BJ (cell line): ENCODE measurements around the gene ELAVL3. TPM values are rescaled to one million over a fixed set of nuclear protein-coding genes. Genes with fewer than 3 reads are reported as not detected.

Source experiments
- CTCF ChIA-PET: fragments of 350-600 bp; formaldehyde crosslinking; extraction: SDS; loops from one replicate; lab custom pipeline; 2021; ENCODE audit warnings: antibody characterized with exemption, inconsistent platforms; lab: Yijun Ruan, JAX
- POLR2A ChIA-PET: fragments of 300-600 bp; sonication (Branson Sonifier 250); formaldehyde crosslinking; extraction: SDS; loops from one replicate; lab custom pipeline; 2021; ENCODE audit warnings: antibody characterized with exemption; lab: Charles Lee
- DNase-seq: peaks from one replicate; pipeline ENCODE4 v3.0.0-alpha.2; 2011; ENCODE audit warnings: low read depth
- H3K27me3 ChIP-seq: 2 replicates; pipeline ENCODE4 v1.6.0; 2011; ENCODE audit warnings: low read length; ENCODE audit not compliant: control insufficient read depth, insufficient read depth
- H3K36me3 ChIP-seq: 2 replicates; pipeline ENCODE4 v1.5.1; 2011; ENCODE audit warnings: low read length; ENCODE audit not compliant: control insufficient read depth, insufficient read depth
- H3K4me3 ChIP-seq: 2 replicates; pipeline ENCODE4 v1.5.1; 2011; ENCODE audit warnings: low read depth, mild to moderate bottlenecking, control low read depth, low read length
- polyA plus RNA-seq: library from polyadenylated mRNA; depleted of rRNA; stranded (reverse); fragments of >200 nt; gene quantifications from 2 replicates; pipeline ENCODE4 v1.2.3, GENCODE V29; 2011
- TF ChIP-seq, protein P1 (sequence below): IDR thresholded peaks from 2 replicates; pipeline ENCODE4 v1.5.1; 2011; ENCODE audit warnings: low read depth, mild to moderate bottlenecking, control low read depth, inconsistent platforms, low read length, moderate library complexity; ENCODE audit not compliant: insufficient read depth

Gene ELAVL3
- polyA plus RNA-seq, 1 experiment: not detected

DNA sequence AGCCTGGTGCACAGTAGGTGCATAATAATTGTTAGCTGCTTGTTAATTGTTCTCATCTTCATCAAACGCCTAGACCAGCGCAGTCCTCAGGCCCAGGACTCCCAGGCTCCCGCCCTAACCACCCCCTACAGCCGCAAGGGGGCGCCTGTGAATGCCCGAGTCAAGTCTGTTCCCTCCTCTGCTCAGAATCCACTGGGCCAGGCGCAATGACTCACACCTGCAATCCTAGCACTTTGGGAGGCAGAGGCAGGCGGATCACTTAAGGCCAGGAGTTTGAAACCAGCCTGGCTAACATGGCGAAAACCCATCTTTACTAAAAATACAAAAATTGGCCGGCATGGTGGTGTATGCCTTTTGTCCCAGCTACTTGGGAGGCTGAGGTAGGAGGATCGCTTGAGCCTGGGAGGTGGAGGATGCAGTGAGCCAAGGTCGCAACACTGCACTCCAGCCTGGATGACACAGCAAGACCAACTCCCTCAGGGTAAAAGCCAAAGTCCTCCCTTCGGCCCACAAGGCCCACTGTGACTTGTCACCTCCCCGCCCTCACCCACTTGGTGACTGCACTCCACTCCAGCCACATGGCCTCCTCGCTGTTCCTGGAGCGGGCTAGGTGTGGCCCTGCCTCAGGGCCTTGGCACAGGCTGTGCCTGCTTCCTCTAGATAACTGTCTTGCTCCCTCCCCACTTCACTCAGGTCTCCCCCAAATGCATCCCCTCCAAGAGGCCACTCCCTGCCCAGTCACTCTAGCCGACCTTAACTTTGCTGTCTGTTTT is 15.7 kb upstream of the ELAVL3 start:
- POLR2A ChIA-PET: no interaction called here

DNA sequence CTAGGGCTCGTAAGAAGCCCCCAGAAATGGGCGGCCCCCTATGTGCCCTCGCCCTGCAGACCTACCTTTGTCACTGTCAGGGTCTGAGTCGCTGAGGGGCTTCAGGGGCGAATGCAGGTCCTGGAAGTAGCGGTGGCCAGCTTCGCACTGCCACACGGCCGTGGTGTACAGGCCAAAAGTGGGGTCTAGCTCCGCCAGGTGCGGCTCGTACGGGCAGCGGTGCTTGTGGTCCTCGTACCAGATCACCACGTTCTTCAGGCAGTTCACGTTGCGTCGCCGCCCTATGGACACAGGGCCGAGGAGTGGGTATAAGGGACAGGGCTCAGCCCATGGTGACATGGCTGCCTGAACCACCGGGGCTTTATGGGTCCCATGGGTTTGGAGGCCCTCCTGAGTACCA is 15.0 kb upstream of the ELAVL3 start:
- DNase-seq: no peak
- TF ChIP-seq, protein P1, sequence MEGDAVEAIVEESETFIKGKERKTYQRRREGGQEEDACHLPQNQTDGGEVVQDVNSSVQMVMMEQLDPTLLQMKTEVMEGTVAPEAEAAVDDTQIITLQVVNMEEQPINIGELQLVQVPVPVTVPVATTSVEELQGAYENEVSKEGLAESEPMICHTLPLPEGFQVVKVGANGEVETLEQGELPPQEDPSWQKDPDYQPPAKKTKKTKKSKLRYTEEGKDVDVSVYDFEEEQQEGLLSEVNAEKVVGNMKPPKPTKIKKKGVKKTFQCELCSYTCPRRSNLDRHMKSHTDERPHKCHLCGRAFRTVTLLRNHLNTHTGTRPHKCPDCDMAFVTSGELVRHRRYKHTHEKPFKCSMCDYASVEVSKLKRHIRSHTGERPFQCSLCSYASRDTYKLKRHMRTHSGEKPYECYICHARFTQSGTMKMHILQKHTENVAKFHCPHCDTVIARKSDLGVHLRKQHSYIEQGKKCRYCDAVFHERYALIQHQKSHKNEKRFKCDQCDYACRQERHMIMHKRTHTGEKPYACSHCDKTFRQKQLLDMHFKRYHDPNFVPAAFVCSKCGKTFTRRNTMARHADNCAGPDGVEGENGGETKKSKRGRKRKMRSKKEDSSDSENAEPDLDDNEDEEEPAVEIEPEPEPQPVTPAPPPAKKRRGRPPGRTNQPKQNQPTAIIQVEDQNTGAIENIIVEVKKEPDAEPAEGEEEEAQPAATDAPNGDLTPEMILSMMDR: no peak
- H3K36me3 ChIP-seq: peaks cover 6% of the 10 kb centered on the region
- POLR2A ChIA-PET: no interaction called here
- CTCF ChIA-PET: interaction anchor here (0.9 to 4.5 kb wide), 4 partner anchors 14 to 92 kb away, joined by 3 to 22 read pairs (median 5); partner anchors contain the start of genes ELAVL3 and ELOF1
- no peaks in the 10 kb centered on the region for H3K27me3 ChIP-seq
- H3K4me3 ChIP-seq: no peak overlapping the region

More for the DNA sequence above, 15.7 kb upstream of the ELAVL3 start:
- CTCF ChIA-PET: interaction anchor here (0.9 to 4.5 kb wide), 7 partner anchors 12 to 92 kb away, joined by 3 to 22 read pairs (median 4); partner anchors contain the start of genes CNN1 and ELAVL3
- Histone ChIP-seq H3K4me3 (no peak overlapping the region), H3K27me3 (no peaks in the 10 kb centered on the region), H3K36me3 (peaks cover 6% of the 10 kb centered on the region)
- DNase-seq: peak; percentile 24
- TF ChIP-seq, protein P1: peak; percentile 84

DNA sequence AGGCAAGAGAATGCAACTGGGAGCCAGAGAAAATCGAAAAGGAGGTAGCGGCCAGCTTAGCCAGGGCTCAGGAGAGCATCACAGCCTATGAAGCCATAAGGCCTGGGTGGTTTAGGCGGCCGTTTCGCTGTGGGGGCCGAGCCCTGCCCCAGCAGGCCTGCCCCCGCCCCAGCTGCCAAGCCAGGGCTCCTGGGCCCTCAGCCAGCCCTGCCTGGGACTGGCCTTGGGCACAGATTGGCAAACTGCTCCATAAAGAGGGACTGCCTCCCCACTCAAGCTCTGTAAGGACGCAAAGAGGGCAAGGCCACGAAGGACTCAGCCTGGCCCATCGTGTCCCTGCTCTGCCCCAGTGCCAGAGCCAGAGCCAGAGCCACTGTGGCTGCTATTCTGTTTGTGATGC is 14.6 kb upstream of the ELAVL3 start:
- Histone ChIP-seq H3K36me3 (peaks cover 6% of the 10 kb centered on the region), H3K4me3 (no peak overlapping the region), H3K27me3 (no peaks in the 10 kb centered on the region)
- ChIA-PET CTCF (interaction anchor here (0.9 to 4.5 kb wide), 3 partner anchors 13 to 93 kb away, joined by 3 to 22 read pairs (median 7); partner anchors contain the start of genes ELAVL3 and ELOF1), POLR2A (no interaction called here)
- TF ChIP-seq, protein P1: no peak
- no peak for DNase-seq

DNA sequence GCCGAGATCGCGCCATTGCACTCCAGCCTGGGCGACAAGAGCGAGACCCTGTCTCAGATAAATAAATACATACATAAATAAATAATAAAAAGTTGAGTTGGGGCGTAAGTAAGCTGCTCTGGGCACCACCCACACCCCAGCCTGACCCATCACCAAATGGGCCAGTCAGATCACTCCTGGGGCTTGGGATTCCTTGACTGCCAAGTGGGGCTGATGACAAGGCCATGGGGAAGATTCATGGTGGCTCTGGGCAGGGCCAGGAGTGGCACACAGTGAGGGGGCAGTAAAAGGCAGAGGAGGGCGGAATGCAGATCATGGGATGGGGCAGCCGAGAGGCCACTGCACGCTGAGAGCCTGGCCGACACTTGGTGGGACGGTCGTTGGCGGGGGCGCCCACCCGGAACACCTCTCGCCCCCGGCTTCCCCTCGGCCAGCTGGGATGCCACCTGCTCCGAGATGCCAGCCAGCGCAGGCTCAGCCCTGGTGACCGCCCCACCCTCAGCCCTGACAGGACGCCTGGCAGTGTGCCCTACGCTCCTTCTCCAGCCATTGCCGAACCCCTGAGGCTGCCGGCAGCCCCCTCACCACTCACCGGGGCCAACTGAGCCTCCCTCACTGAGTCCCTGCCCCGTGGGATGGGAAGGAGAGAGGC is 13.9 kb upstream of the ELAVL3 start:
- H3K27me3 ChIP-seq: no peaks in the 10 kb centered on the region
- CTCF ChIA-PET: interaction anchor here (0.9 to 4.5 kb wide), 5 partner anchors 12 to 93 kb away, joined by 3 to 22 read pairs (median 7); partner anchors contain the start of genes ELAVL3 and ELOF1

More for the DNA sequence above, 13.9 kb upstream of the ELAVL3 start:
- Histone ChIP-seq H3K4me3 (no peak overlapping the region), H3K36me3 (peaks cover 6% of the 10 kb centered on the region)
- POLR2A ChIA-PET: no interaction called here
- no peak for DNase-seq
- TF ChIP-seq, protein P1: no peak
